ENCODE data around the gene KSR2. TPM values are rescaled to one million over a fixed set of nuclear protein-coding genes. Genes with fewer than 3 reads are reported as not detected.

KSR2 gene
- total and polyA plus RNA-seq, 10 of the 15 experiments (the other 5 are each of a cell fraction or from before 2014, with no cell fraction given): under 0.01 to 1.5 (median 0.01) TPM; not detected in 3

- H3K4me1 ChIP-seq (ENCODE audit: control insufficient read depth, insufficient read depth, low read length): no peaks in the 10 kb centered on the region
- H3K9me3 ChIP-seq (replicated peaks; ENCODE audit: control insufficient read depth, insufficient read depth, low read length): no peaks in the 10 kb centered on the region; the same call in 2 of the 3 replicates
- no peak overlapping the region for H3K4me2 ChIP-seq (ENCODE audit: control insufficient read depth, insufficient read depth)
- H3K27ac ChIP-seq (ENCODE audit: control insufficient read depth, insufficient read depth): no peak overlapping the region
- SMC1A ChIA-PET (ENCODE audit: uncharacterized antibody, unreplicated experiment): no interaction called here
- POLR2A ChIA-PET: no interaction called here
- in situ Hi-C loops (cut with MboI): no loop called here
- intact Hi-C loops (cut with micrococcal nuclease; ENCODE audit: unreplicated experiment): no loop called here
- CTCF ChIA-PET: interaction anchor here (1.3 to 6.3 kb wide), 4 partner anchors 10 to 354 kb away, joined by 4 to 109 read pairs (median 8); no protein-coding TSS in a partner anchor
- H3K36me3 ChIP-seq (ENCODE audit: control insufficient read depth in 2 of 2, insufficient read depth in 2 of 2, low read length in 1 of 2): no peaks in the 10 kb centered on the region
- WGBS (ENCODE audit: insufficient coverage, insufficient replicate concordance, low lambda C conversion rate, missing lambda C conversion rate): 0% methylated on average over 2 of the region's 2 CpGs
- BruUV-seq (replicated peaks): no TSS peak
- H2AFZ ChIP-seq (ENCODE audit: control insufficient read depth, low read depth, low read length): no peak overlapping the region
- DNase-seq (ENCODE audit: low read depth, low spot score) (no peak), FAIRE-seq (no peak), ATAC-seq (no peak)
- TF ChIP-seq MEF2B (IDR thresholded peaks at IDR 0.05; ENCODE audit: partially characterized antibody, poor library complexity, severe bottlenecking) (no peak), BCL11A (IDR thresholded peaks at IDR 0.05; ENCODE audit: low read depth, low read length) (no peak), RUNX3 (IDR thresholded peaks at IDR 0.05; ENCODE audit: low read length) (no peak), SPI1 (IDR thresholded peaks at IDR 0.05; ENCODE audit: borderline replicate concordance, insufficient read depth, low read depth, low read length) (no peak), LARP7 (IDR thresholded peaks at IDR 0.05) (no peak), ZBTB40 (IDR thresholded peaks at IDR 0.05; ENCODE audit: borderline replicate concordance) (no peak), TAF1 (IDR thresholded peaks at IDR 0.05; ENCODE audit: borderline replicate concordance, low read depth, low read length) (no peak), IRF3 (IDR thresholded peaks at IDR 0.05) (no peak), YY1 (IDR thresholded peaks at IDR 0.05; ENCODE audit: low read depth, low read length) (no peak), RB1 (IDR thresholded peaks at IDR 0.05; ENCODE audit: borderline replicate concordance) (no peak), ZNF274 (IDR thresholded peaks at IDR 0.05; ENCODE audit: insufficient read depth, insufficient read length) (no peak), GATAD2B (conservative IDR thresholded peaks at IDR 0.05; ENCODE audit: low read depth) (no peak), POLR2AphosphoS5 (IDR thresholded peaks at IDR 0.05; ENCODE audit: low read length) (no peak), SKIL (IDR thresholded peaks at IDR 0.05; ENCODE audit: low read depth, poor library complexity, severe bottlenecking) (no peak), DPF2 (IDR thresholded peaks at IDR 0.05) (no peak), YBX1 (IDR thresholded peaks at IDR 0.05) (no peak), BACH1 (IDR thresholded peaks at IDR 0.05; ENCODE audit: borderline replicate concordance) (no peak), SREBF2 (IDR thresholded peaks at IDR 0.05; ENCODE audit: low read length) (no peak)
- RAD21 ChIA-PET (ENCODE audit: unreplicated experiment): no interaction called here
- H4K20me1 ChIP-seq (ENCODE audit: control insufficient read depth, insufficient read depth): no peaks in the 10 kb centered on the region
- H3K9ac ChIP-seq (ENCODE audit: control insufficient read depth, insufficient read depth, low read length): no peak overlapping the region
- H3K79me2 ChIP-seq (ENCODE audit: control insufficient read depth, insufficient read depth, low read length): no peaks in the 10 kb centered on the region
- no peaks in the 10 kb centered on the region; a peak in 1 of 4 replicates for H3K27me3 ChIP-seq (replicated peaks in 1 of 2; ENCODE audit: control insufficient read depth in 2 of 2, insufficient read depth in 2 of 2, low read length in 1 of 2)
- H3K4me3 ChIP-seq: no peak overlapping the region
Observed at GRCh38 chr12:117590999-117591398, 377.8 kb downstream of the KSR2 start.

Measured in GM12878 (cell line).